ENCODE results near the gene NT5E.

Gene NT5E

GRCh38 chr6:85405853-85406198 is 44.1 kb upstream of the NT5E start:
- Histone ChIP-seq H3K27ac (ENCODE audit: poor library complexity, severe bottlenecking) (peak overlapping the region; percentile 100), H3K4me3 (ENCODE audit: severe bottlenecking) (no peak overlapping the region), H3K36me3 (ENCODE audit: low read depth) (no peaks in the 10 kb centered on the region), H3K27me3 (ENCODE audit: insufficient read depth, poor library complexity, severe bottlenecking) (no peaks in the 10 kb centered on the region), H3K9me3 (ENCODE audit: severe bottlenecking) (no peaks in the 10 kb centered on the region), H3K4me1 (ENCODE audit: insufficient read depth, poor library complexity, severe bottlenecking) (peaks cover 57% of the 10 kb centered on the region)
- no peak for DNase-seq (ENCODE audit: low spot score)
- ATAC-seq (ENCODE audit: low read depth): no peak
- TF ChIP-seq CTCF (IDR thresholded peaks at IDR 0.05; ENCODE audit: poor library complexity, severe bottlenecking): no peak

- Histone ChIP-seq H3K9me3 (ENCODE audit: severe bottlenecking) (no peaks in the 10 kb centered on the region), H3K4me1 (ENCODE audit: insufficient read depth, poor library complexity, severe bottlenecking) (peaks cover 54% of the 10 kb centered on the region), H3K27me3 (ENCODE audit: insufficient read depth, poor library complexity, severe bottlenecking) (no peaks in the 10 kb centered on the region), H3K27ac (ENCODE audit: poor library complexity, severe bottlenecking) (peak overlapping the region; percentile 100), H3K4me3 (ENCODE audit: severe bottlenecking) (no peak overlapping the region), H3K36me3 (ENCODE audit: low read depth) (no peaks in the 10 kb centered on the region)
- DNase-seq (ENCODE audit: low spot score): peak; percentile 72
- ATAC-seq (ENCODE audit: low read depth): peak; percentile 10
- TF ChIP-seq CTCF (IDR thresholded peaks at IDR 0.05; ENCODE audit: poor library complexity, severe bottlenecking): no peak
These were observed 43.2 kb upstream of the NT5E start for GRCh38 chr6:85406641-85407075.

GRCh38 chr6:85408039-85408438 is 41.8 kb upstream of the NT5E start:
- no peaks in the 10 kb centered on the region for H3K27me3 ChIP-seq (ENCODE audit: insufficient read depth, poor library complexity, severe bottlenecking)
- no peak overlapping the region for H3K4me3 ChIP-seq (ENCODE audit: severe bottlenecking)
- no peak for TF ChIP-seq CTCF (IDR thresholded peaks at IDR 0.05; ENCODE audit: poor library complexity, severe bottlenecking)
- H3K27ac ChIP-seq (ENCODE audit: poor library complexity, severe bottlenecking): peak overlapping the region; percentile 100
- H3K4me1 ChIP-seq (ENCODE audit: insufficient read depth, poor library complexity, severe bottlenecking): peaks cover 40% of the 10 kb centered on the region
- H3K36me3 ChIP-seq (ENCODE audit: low read depth): no peaks in the 10 kb centered on the region
- no peaks in the 10 kb centered on the region for H3K9me3 ChIP-seq (ENCODE audit: severe bottlenecking)
- ATAC-seq (ENCODE audit: low read depth) (no peak), DNase-seq (ENCODE audit: low spot score) (no peak)

GRCh38 chr6:85412911-85413430 is 36.9 kb upstream of the NT5E start:
- Histone ChIP-seq H3K4me3 (ENCODE audit: severe bottlenecking) (no peak overlapping the region), H3K36me3 (ENCODE audit: low read depth) (no peaks in the 10 kb centered on the region), H3K27ac (ENCODE audit: poor library complexity, severe bottlenecking) (no peak overlapping the region), H3K27me3 (ENCODE audit: insufficient read depth, poor library complexity, severe bottlenecking) (no peaks in the 10 kb centered on the region), H3K9me3 (ENCODE audit: severe bottlenecking) (no peaks in the 10 kb centered on the region), H3K4me1 (ENCODE audit: insufficient read depth, poor library complexity, severe bottlenecking) (peaks cover 2% of the 10 kb centered on the region)
- no peak for TF ChIP-seq CTCF (IDR thresholded peaks at IDR 0.05; ENCODE audit: poor library complexity, severe bottlenecking)
- no peak for ATAC-seq (ENCODE audit: low read depth)
- no peak for DNase-seq (ENCODE audit: low spot score)

- TF ChIP-seq CTCF (IDR thresholded peaks at IDR 0.05; ENCODE audit: poor library complexity, severe bottlenecking): no peak
- Histone ChIP-seq H3K4me1 (ENCODE audit: insufficient read depth, poor library complexity, severe bottlenecking) (peaks cover 2% of the 10 kb centered on the region), H3K27ac (ENCODE audit: poor library complexity, severe bottlenecking) (no peak overlapping the region), H3K4me3 (ENCODE audit: severe bottlenecking) (no peak overlapping the region), H3K9me3 (ENCODE audit: severe bottlenecking) (no peaks in the 10 kb centered on the region), H3K36me3 (ENCODE audit: low read depth) (no peaks in the 10 kb centered on the region), H3K27me3 (ENCODE audit: insufficient read depth, poor library complexity, severe bottlenecking) (no peaks in the 10 kb centered on the region)
- ATAC-seq (ENCODE audit: low read depth) (no peak), DNase-seq (ENCODE audit: low spot score) (no peak)
These were observed 33.8 kb upstream of the NT5E start for GRCh38 chr6:85416049-85416448.
